HG03521 (cell line): ENCODE measurements around the gene PLIN5.

Source experiments
- ATAC-seq: cut with Tn5 transposase; IDR thresholded peaks from one replicate; pipeline ENCODE4 v1.9.1; 2021; ENCODE audit warnings: mild to moderate bottlenecking, moderate library complexity; ENCODE audit not compliant: unreplicated experiment

Gene PLIN5

GRCh38 chr19:4493104-4493928, 41.7 kb downstream of the PLIN5 start:
- ATAC-seq = no peak

- ATAC-seq = no peak
These were observed 42.5 kb downstream of the PLIN5 start for GRCh38 chr19:4492337-4493103.

GRCh38 chr19:4491446-4491845, 43.6 kb downstream of the PLIN5 start:
- no peak for ATAC-seq

- ATAC-seq = no peak
These were observed 46.5 kb downstream of the PLIN5 start for GRCh38 chr19:4488496-4488895.

- ATAC-seq = no peak
These were observed 47.5 kb downstream of the PLIN5 start for GRCh38 chr19:4487572-4487971.

GRCh38 chr19:4483385-4483784, 51.6 kb downstream of the PLIN5 start:
- ATAC-seq = no peak

GRCh38 chr19:4482721-4483364, 52.2 kb downstream of the PLIN5 start:
- no peak for ATAC-seq

- no peak for ATAC-seq
These were observed 57.8 kb downstream of the PLIN5 start for GRCh38 chr19:4477034-4477801.

GRCh38 chr19:4474514-4475022, 60.5 kb downstream of the PLIN5 start:
- no peak for ATAC-seq

- ATAC-seq = no peak
These were observed 61.1 kb downstream of the PLIN5 start for GRCh38 chr19:4473763-4474513.

- no peak for ATAC-seq
These were observed 61.8 kb downstream of the PLIN5 start for GRCh38 chr19:4473011-4473762.
